Erythroblast (primary cell): ENCODE results near the gene DGAT2L6.
"Not testable (repeated sequence)": the region's sequence is repeated elsewhere in the genome, so short reads cannot be mapped to it uniquely, and the experiment has no call there.

Source experiments
- DNase-seq, 2 experiments: peaks; one replicate each; lab custom pipeline; 2025; lab: John Stamatoyannopoulos, UW
- GATA1 ChIP-seq: IDR thresholded peaks from 2 replicates; pipeline ENCODE4 v1.6.1; 2011; ENCODE audit warnings: low read depth, mild to moderate bottlenecking, control low read depth, low read length, moderate library complexity
- POLR2A ChIP-seq: IDR thresholded peaks from 2 replicates; pipeline ENCODE4 v1.6.1; 2011; ENCODE audit warnings: mild to moderate bottlenecking, low read length

The DGAT2L6 gene

DNA sequence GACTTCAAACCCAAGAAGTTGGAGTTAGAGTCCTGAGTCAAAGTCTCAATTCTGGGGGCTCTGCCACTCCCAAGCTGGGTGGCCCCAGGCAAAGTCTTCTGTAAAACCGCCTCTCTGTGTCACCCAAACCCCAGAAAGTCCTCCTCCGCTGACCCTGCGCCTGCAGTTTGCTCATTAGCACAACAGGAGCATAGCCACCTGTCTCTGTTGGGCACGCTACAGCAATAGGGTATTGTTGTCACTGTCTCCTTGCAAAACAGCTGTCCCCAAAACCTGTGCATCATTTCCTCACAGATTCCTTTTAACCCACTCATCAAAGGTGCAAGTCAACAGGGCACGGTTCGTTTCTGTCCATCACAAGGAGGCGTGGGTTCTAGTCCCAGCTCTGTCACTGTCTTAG, 8.0 kb upstream of the DGAT2L6 start:
- DNase-seq: no peak
- TF ChIP-seq GATA1 (no peak), POLR2A (no peak)

GRCh38 chrX:70171624-70172023, 5.7 kb upstream of the DGAT2L6 start:
- TF ChIP-seq GATA1 (no peak), POLR2A (no peak)
- no peak for DNase-seq

DNA sequence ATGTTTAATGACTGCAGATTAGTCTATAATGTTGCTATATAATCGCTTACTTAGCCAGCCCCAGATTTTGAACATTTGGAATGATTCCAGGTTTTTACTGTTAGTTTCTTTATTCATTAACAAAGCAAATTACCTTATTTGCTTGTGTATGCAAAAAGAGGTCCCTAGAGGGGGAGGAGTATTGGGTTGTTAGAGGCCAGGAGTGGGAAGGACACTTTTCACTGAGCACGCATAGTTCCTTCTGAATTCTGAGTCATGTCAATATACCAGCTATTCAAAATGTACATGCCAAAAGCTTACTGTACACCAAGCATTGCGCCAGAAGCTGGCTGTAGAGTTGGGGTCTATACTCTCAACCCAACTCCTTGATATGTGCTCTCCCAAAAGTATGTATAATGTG, 5.1 kb upstream of the DGAT2L6 start:
- TF ChIP-seq GATA1 (no peak), POLR2A (no peak)
- no peak for DNase-seq

DNA sequence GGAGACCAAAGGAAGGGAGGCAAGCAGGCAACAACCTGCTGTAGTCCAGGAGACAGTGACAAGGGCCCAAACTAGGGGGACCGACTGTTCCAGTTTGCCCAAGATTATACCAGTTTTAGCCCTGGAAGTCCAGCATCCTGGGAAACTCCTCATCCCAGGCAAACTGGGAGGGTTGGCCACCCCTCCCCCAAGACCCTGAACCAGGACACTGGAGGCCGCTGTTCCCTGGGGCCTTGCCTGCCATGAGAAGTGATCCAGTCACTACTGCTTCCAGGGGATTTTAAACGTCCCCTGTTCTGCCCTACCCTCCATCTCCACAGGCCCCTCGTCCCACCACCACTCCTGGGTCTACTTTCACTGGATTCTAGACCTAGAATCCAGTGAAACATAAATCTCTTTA, 4.3 kb upstream of the DGAT2L6 start:
- TF ChIP-seq GATA1 (no peak), POLR2A (no peak)
- DNase-seq: no peak

DNA sequence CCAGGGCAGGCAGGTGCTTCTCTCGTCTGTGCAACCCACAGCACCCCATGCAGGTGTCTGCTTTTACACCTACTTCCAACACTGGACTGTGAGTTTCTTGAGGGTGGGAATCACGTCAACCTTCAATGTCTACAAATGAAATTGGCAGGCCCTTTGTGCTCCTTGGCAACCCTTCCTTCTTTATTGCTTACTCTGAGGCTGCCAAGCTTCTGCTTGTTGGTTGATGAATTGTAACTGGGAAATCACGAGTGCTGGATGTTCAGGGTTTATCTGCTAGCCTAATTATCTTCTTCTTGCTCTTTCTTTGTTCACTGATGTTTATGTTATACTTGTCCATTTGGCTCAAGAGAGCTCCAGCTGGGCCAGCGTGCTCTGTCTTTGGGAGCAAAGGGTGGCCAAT, 2.5 kb upstream of the DGAT2L6 start:
- DNase-seq: no peak
- TF ChIP-seq GATA1 (no peak), POLR2A (no peak)

GRCh38 chrX:70175338-70175737, 1.9 kb upstream of the DGAT2L6 start:
- TF ChIP-seq GATA1: no peak
- TF ChIP-seq POLR2A: no peak
- DNase-seq: no peak

DNA sequence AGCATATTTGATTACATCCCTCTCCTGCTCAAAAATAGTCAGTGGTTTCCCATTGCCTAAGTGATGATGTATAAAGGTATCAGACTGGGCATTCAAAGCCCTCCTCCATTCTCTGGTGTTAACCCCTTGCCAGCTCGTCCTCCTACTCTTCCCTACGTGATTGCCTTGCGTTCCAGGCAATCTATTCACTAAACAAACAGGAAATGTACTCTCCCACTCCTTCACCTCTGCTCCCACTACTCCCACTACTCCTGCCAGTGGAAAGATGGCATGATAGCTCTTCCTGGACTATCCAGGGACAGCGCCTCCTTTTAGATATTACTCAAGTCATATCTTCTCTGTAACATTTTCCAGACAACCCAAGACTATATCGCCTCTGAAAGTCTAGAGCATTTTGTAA, 5.8 kb downstream of the DGAT2L6 start:
- no peak for DNase-seq
- TF ChIP-seq POLR2A: no peak
- TF ChIP-seq GATA1: no peak

GRCh38 chrX:70190225-70190624, 12.9 kb downstream of the DGAT2L6 start:
- TF ChIP-seq POLR2A (no peak), GATA1 (no peak)

GRCh38 chrX:70196961-70197720, 19.9 kb downstream of the DGAT2L6 start:
- TF ChIP-seq POLR2A (no peak), GATA1 (no peak)
- DNase-seq: peak; percentile 45 to 62

More at GRCh38 chrX:70190225-70190624, 12.9 kb downstream of the DGAT2L6 start:
- no peak for DNase-seq

GRCh38 chrX:70201732-70202131, 24.4 kb downstream of the DGAT2L6 start:
- DNase-seq: no peak
- TF ChIP-seq POLR2A (no peak), GATA1 (no peak)

DNA sequence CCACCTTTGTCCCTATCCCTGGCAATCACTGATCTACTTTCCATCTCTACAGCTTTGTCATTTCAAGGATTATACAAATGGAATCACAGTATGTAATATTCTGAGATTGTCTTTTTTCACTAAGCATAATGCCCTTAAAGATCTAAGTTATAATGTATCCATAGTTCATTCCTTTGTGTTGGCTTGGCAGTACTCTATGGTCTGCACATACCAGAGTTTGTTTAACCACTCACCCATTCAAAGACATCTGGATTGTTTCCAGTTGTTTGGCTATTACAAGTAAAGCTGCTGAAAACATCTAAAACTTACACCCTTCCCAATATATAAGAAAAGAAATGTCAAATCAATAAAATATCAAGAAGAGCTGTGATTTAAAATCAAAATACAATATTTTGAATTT, 31.2 kb downstream of the DGAT2L6 start:
- DNase-seq: no peak
- TF ChIP-seq POLR2A (no peak), GATA1 (no peak)

DNA sequence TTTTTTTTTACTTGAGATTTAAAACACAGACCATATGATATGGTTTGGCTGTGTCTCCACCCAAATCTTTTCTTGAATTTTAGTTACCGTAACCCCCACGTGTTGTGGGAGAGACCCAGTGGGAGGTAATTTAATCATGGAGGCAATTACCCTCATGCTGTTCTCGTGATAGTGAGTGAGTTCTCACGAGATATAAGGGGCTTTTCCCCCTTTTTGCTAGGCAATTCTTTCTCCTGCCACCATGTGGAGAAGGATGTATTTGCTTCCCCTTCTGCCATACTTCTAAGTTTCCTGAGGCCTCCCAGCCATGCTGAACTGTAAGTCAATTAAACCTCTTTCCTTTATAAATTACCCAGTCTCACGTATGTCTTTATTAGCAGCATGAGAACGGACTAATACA, 32.3 kb downstream of the DGAT2L6 start:
- DNase-seq: not testable (repeated sequence)

GRCh38 chrX:70219938-70220764, 42.9 kb downstream of the DGAT2L6 start:
- peak; percentile 13 to 21 for DNase-seq
- TF ChIP-seq GATA1 (no peak), POLR2A (no peak)

DNA sequence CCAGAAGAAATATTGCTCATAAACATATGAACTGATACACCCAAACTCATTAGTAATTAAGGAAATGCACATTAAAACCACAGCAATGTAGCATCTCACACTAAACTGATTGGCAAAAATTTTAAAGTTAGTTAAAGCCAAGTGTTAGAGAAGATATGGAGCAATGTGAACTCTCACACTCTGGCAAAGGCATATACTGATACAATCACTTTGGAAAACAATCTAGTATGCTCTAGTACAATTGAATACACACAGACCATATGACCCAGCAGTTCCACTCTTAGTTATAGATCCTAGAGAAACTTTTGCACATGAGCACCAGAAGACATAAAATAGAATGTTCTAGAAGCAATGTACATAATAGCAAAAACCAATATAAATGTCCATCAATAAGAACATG, 48.8 kb downstream of the DGAT2L6 start:
- no peak for DNase-seq
- TF ChIP-seq GATA1 (no peak), POLR2A (no peak)

DNA sequence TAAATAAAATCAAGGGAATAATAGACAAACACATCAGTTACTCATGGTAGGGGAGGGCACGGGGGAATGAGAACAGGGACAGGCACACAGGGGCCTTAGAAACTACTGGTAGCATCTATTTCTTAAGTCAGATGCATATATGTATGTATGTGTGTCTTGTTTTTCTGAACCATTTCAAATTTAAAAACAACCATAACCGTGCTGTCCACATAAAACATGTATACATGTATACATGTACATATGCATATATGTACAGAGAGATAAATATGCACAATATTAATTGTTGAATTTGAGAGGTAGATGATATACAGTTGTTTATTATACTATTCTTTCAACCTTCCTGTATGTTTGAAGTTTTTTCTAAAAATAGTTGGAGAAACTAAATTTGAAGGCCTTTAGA, 49.4 kb downstream of the DGAT2L6 start:
- TF ChIP-seq GATA1: no peak
- no peak for TF ChIP-seq POLR2A
- no peak for DNase-seq
